GM18519 (cell line): Measurements from ENCODE around the gene CBX3.
"Not testable (repeated sequence)": the region's sequence is repeated elsewhere in the genome, so short reads cannot be mapped to it uniquely, and the experiment has no call there.

Experiments used
- ATAC-seq: cut with Tn5 transposase; IDR thresholded peaks from one replicate; pipeline ENCODE4 v1.9.1; 2021; ENCODE audit warnings: mild to moderate bottlenecking, moderate library complexity; ENCODE audit not compliant: unreplicated experiment, low FRiP score

CBX3 gene

DNA sequence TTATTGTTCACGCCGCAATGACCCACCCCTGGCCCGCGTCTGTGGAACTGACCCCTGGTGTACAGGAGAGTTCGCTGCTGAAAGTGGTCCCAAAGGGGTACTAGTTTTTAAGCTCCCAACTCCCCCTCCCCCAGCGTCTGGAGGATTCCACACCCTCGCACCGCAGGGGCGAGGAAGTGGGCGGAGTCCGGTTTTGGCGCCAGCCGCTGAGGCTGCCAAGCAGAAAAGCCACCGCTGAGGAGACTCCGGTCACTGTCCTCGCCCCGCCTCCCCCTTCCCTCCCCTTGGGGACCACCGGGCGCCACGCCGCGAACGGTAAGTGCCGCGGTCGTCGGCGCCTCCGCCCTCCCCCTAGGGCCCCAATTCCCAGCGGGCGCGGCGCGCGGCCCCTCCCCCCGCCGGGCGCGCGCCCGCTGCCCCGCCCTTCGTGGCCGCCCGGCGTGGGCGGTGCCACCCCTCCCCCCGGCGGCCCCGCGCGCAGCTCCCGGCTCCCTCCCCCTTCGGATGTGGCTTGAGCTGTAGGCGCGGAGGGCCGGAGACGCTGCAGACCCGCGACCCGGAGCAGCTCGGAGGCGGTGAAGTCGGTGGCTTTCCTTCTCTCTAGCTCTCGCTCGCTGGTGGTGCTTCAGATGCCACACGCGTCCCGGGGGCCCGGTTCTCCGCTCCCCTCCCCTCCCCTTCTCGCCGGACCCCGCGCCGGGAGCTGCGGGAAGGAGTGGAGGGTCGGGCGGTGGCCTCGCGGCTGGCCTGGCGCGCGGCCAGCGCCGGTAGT, at the start of gene CBX3:
Gene CBX3 (plus strand): TSS at position 499 of the 772 bp plus-strand sequence. CDS start 1,254 bp downstream, outside the sequence.
- peak; percentile 35 for ATAC-seq

GRCh38 chr7:26151953-26152781, 49.4 kb upstream of the CBX3 start, which contains the start of gene NFE2L3:
NFE2L3 (plus strand) TSS chr7:26152198; CDS start chr7:26152499, 301 bp downstream.
- peak; percentile 39 for ATAC-seq

DNA sequence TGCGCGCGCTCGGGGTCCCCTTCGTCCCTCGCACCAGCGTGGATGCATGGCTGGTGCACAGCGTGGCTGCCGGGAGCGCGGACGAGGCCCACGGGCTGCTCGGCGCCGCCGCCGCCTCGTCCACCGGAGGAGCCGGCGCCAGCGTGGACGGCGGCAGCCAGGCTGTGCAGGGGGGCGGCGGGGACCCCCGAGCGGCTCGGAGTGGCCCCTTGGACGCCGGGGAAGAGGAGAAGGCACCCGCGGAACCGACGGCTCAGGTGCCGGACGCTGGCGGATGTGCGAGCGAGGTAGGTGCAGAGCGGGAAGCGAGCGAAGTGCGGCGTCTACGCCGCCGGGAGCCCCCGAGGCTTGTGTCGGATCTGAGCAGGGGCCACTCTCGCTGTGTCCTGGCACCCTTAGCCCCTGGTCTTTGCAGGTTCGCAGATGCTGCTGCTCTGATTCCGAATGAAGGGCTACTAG, 48.7 kb upstream of the CBX3 start:
- ATAC-seq, result peak; percentile 16

- no peak for ATAC-seq
Observed at GRCh38 chr7:26153241-26153822, 48.2 kb upstream of the CBX3 start.

- no peak for ATAC-seq
Observed at GRCh38 chr7:26153823-26154783, 47.4 kb upstream of the CBX3 start.

- no peak for ATAC-seq
Observed at GRCh38 chr7:26155531-26156375, 45.8 kb upstream of the CBX3 start.

DNA sequence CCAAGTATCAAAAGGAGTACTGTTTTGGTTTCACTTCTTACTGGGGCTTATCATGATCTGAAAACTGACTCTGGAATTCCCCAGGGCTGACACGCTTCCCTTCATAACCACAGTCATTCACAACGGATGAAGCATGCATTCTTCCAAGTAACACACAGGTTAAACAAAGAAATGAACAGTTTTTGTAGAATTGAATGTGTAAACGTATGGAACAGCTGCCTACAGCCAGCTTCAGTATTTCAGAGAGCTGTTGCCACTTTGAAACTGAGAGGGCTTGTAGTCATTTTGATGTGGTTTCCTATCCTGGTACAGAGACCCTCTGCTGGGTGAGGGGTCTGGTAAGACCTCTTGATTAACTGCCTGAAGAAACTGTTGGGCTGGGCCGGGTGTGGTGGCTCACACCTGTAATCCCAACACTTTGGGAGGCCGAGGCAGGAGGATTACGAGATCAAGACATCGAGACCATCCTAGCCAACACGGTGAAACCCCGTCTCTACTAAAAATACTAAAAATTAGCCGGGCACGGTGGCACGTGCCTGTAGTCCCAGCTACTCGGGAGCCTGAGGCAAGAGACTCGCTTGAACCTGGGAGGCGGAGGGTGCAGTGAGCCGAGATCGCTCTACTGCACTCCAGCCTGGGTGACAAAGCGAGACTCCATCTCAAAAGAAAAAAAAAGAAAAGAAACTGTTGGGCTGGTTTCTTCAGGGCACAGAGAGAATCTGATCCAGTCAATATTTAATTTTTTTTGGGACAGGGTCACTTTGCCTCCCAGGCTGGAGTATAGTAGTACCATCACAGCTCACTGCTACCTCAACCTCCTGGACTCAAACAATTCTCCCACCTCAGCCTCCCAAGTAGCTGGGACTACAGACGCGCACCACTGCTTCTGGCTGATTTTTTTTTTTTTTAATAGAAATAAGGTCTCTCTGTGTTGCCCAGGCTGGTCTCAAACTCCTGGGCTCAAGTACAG, 44.8 kb upstream of the CBX3 start:
- no peak for ATAC-seq

DNA sequence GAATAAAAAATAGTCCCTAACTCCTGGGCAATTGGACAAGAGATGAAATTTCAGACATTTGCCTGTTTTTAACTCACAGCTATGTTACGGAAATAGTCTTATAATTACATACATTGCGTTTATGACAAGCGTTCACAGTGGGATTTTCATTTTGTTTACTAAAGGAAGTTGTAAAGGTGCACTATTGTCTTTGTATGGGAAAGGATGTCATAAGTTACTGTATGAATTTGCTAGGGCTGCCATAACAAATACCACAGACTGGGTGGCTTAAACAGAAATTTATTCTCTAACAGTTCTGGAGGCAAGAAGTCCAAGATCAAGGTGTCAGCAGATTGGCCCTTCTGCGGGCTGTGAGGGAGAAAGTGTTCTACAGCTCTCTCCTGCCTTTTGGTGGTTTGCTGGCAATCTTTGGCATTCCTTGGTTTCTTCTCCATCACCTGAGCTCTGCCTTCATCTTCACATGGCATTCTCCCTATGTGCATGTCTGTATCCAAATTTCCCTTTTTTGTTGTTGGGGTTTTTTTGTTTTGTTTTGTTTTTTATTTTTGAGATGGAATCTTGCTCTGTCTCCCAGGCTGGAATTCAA, 43.9 kb upstream of the CBX3 start:
- no peak for ATAC-seq

GRCh38 chr7:26159243-26159642, 42.3 kb upstream of the CBX3 start:
- no peak for ATAC-seq

GRCh38 chr7:26160896-26161295, 40.6 kb upstream of the CBX3 start:
- no peak for ATAC-seq

DNA sequence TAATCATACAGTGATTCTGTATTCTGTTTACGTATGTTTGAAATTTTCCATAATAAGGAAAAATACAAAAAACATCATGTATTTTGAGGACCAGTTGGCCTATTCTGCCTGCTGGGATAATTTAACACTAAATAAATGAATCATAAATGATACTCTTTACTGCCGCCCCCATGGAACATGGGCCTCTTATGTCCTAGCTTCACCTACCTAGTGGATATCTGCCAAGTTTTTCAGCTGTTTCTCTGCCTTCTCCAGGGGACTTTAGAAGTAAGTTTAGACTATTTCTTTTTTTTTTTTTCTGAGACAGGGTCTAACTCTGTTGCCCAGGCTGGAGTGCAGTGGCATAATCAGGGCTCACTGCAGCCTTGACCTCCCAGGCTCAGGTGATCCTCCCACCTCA, 39.1 kb upstream of the CBX3 start:
- ATAC-seq, result no peak

DNA sequence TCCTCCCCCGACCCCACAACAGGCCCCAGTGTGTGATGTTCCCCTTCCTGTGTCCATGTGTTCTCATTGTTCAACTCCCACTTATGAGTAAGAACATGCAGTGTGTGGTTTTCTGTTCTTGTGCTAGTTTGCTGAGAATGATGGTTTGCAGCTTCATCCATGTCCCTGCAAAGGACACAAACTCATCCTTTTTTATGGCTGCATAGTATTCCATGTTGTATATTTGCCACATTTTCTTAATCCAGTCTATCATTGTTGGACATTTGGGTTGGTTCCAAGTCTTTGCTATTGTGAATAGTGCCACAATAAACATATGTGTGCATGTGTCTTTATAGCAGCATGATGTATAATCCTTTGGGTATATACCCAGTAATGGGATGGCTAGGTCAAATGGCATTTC, 37.7 kb upstream of the CBX3 start:
- ATAC-seq, result not testable (repeated sequence)

GRCh38 chr7:26165950-26166683, 35.4 kb upstream of the CBX3 start:
- no peak for ATAC-seq

DNA sequence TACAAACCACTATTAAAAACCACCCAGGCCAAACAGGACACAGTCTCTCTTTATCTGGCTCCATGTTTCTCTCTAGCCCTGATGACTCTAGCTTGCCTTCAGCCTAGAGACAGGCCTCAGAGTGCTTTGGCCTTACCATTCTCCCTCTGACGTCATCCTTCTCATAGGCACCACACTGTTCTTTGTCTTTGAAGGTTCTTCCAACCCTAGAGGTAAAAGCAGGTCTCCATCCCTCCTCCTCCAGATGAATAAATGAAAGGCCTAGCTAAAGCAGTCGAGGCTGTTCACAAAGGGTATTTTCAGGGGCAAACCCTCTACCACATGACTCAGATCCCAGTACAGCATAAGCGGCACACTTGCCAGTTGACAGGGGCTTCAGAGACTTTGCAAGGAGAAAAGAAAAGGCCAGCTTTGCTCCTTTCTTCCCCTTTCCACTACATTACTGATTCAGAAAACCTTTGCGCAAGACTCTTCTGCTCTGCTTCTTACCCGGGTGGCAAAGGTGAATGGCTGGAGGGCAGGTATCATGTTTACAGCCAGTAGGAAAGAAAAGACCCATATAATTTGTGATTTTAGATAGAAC, 34.8 kb upstream of the CBX3 start:
- ATAC-seq, result no peak

DNA sequence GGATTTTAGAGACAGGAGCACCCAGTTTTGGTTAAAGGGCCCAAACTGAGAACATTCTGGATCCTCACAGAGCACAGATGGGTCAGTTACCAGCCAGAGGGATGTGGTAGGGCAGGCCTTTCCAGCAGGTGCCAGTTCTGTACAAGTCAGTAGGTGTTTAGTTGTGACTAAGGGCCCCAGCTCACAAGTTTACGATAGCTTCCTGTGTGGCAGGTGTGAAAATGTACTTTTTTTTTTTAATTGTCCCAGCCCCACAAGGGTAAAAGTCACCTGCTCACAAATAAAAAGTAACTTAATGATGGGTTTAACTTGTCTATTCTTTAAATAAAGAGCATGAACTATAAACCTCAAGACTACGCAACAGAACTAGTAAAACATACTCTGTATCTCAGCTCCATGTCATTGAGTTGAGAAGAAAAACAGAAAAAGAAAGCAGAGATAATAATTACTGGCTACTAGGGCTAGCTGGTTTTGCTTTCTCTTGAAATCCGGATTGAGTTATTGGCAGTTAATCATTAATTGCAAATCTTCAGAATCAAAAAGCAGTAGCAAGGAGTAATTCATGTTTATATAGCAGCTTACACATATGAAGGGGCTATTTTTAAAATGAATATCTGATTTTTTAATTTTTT, 34.1 kb upstream of the CBX3 start:
- no peak for ATAC-seq

- no peak for ATAC-seq
Observed at GRCh38 chr7:26168458-26169023, 33.0 kb upstream of the CBX3 start.
